ENCODE results near the gene ZNF500.

Gene ZNF500

DNA sequence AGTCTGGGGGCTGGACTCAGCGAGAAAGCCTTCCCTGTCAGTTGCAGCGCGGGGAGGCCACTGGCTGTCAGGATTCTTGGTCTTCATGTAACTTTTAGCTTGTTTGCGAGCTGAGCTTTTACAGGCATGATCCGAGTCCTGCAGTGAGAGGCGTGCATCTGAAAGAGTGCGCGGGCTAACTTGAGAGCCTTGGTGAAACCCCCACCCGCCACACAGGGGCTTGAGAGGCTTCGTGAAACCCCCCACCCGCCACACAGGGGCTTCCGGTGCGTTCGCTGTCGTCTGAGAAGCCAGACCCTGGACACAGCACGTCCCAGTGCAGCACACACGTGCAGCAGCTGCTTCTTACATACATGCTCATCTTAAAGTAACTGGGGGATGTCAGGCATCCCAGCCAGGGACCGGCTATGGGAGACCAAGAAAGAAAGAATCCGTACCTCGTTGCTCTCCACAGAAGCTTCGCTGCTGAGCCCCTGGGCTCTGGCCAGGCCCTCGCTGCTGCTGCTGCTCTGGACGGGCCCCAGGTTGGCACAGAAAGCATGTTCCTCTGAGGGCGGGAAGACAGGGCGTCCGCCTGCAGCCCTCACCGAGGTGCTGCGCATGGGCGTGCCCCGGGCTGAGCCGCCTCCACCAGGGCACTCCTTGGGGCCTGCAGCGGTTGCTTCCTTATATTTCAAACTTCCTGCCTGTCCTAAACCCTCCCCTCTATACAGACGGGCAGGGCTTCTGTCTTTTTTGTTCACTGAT is 65.8 kb downstream of the ZNF500 start:
- no peak for DNase-seq

GRCh38 chr16:4700380-4700996 is 66.5 kb downstream of the ZNF500 start:
- no peak for DNase-seq

DNA sequence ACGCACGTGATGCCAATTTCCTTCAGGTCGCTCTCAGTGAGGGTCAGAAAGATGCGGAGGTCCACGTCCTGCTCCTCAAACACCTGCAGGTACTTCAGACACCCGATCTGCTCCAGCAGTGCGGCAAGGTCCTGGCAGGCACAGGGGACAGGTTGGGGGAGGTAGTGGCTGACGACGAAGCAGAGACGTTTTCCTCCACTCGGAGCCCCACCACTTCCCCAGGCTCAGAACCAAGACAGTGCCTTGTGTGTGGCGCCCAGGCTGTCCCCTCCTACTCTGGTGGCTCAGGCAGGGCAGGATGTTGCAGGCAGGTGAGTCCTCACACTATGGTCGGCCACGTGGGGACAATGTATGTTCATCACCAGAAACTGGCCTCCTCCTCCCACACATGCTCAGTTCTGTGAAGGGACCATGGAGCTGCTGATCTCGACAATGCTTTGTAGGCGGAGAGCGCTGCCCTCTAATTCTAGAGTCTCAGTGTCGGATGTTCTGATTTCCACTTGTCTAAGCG is 67.9 kb downstream of the ZNF500 start:
- no peak for DNase-seq

- DNase-seq = no peak
Observed at GRCh38 chr16:4698321-4699045, 68.5 kb downstream of the ZNF500 start.

All from activated effector memory CD4-positive, alpha-beta T cell treated with anti-CD3 and anti-CD28 coated beads, Interleukin-2, amount 50 U/mL, for 16 hours (primary cell).